Myocyte (in vitro differentiated cells): ENCODE data around the gene N4BP2. TPM values are rescaled to one million over a fixed set of nuclear protein-coding genes. Genes with fewer than 3 reads are reported as not detected.

Experiments used
- DNase-seq: peaks from one replicate; pipeline ENCODE4 v3.0.0-alpha.2; 2012; ENCODE audit warnings: low read depth
- total RNA-seq: library from RNA; depleted of rRNA; stranded (reverse); fragments of >200 nt; gene quantifications from 2 replicates; pipeline ENCODE4 v1.2.3, GENCODE V29; 2014

The N4BP2 gene
- total RNA-seq, 1 donor from 2014 or later = 7.5 TPM

GRCh38 chr4:40190880-40191815 is 134.5 kb downstream of the N4BP2 start:
- no peak for DNase-seq

GRCh38 chr4:40192114-40193015 is 135.7 kb downstream of the N4BP2 start:
- no peak for DNase-seq

DNA sequence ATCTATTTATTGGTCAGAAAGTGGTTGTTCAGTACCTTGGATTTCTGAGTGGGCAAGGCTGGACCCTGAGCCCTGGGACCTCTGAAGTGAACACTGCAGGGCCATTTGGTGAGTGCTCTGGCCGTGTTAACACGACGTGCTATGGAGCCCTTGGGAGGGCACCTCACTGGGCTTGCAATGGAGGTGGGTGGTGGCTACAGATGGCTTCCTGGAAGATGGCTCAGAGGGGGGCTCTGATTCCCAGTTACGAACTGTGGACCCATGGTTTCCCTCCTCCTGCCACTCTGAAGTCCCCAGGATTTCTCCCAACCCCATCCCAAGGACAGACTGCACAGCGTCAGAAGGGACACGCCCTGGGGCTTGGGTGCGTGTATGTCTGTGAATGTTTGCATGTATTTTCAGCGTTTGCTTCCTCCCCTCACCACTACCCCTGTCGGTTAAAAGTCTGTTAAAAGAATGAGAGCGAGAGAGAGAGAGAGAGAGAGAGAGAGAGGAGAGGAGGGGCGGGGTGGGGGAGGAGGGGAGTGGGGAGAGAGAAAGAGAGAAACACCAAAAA is 136.4 kb downstream of the N4BP2 start:
- no peak for DNase-seq

DNA sequence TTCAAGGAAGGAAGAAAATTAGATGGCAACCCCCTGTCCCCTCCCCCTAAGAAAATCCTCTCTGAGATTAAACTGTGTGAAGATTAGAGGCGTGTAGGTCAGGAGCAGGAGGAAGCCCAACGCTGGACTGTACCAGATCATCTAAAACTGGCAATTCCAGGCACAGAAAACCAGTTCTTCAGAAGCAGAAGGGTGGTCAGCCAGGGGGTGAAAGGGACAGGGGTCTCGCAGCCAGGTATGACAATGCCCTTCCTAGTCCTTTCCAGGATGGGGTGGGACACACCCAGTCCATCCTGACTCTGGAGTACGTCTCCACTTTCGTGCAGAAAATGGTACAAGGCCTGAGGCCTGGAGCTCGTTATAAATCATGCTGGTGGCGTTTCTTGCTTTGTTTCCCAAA is 136.9 kb downstream of the N4BP2 start:
- no peak for DNase-seq

DNA sequence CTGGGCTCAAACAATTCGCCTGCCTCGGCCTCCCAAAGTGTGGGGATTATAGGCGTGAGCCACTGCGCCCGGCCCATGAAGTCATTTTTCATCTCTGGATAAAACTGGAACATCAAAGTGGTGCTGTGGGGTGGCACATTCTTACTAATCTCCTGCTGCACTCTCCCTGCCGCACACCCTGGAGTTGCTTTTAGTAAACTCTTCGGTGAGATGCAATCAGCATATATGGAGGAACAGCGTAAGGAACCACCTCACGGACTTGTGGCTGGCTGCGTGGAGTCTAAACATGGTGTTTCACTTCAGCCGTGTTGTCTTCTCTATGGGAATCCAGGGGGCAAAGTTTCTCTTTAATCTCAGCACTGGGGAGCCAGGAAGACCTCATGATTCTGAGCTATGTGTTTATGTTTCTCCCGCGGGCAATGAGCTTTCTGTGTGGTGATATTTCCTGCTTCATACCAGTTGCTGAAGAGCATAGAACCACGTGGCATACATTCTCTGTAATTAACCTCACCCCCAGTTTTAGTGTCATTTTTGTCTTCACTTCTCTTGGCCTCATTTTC is 138.0 kb downstream of the N4BP2 start:
- no peak for DNase-seq

- no peak for DNase-seq
These were observed 138.8 kb downstream of the N4BP2 start for GRCh38 chr4:40195182-40196177.

DNA sequence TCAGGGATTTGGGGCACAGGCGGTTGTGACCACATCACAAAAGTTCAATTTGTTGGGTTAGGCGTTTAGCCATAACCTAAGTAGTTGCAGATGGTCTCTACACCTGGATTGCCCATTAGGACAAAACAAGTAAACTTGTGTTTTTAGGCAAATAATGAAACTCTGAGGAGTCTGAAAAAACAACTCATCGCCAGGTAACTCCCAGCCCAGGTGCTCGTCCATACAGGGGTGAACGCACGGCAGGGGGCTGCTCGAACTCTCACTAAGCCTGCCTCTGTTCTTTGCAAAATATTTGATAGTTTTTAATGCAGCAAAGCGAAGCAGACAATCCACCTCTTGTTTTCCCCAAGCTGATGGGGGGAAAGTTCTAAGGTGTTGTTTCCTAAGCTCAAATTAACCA is 139.6 kb downstream of the N4BP2 start:
- no peak for DNase-seq

- DNase-seq = no peak
These were observed 140.2 kb downstream of the N4BP2 start, which contains the start of gene RHOH for GRCh38 chr4:40196724-40197281. Gene RHOH, plus strand, starts transcription at chr4:40197031. Its CDS starts 46,356 bp downstream, at chr4:40243387.

DNA sequence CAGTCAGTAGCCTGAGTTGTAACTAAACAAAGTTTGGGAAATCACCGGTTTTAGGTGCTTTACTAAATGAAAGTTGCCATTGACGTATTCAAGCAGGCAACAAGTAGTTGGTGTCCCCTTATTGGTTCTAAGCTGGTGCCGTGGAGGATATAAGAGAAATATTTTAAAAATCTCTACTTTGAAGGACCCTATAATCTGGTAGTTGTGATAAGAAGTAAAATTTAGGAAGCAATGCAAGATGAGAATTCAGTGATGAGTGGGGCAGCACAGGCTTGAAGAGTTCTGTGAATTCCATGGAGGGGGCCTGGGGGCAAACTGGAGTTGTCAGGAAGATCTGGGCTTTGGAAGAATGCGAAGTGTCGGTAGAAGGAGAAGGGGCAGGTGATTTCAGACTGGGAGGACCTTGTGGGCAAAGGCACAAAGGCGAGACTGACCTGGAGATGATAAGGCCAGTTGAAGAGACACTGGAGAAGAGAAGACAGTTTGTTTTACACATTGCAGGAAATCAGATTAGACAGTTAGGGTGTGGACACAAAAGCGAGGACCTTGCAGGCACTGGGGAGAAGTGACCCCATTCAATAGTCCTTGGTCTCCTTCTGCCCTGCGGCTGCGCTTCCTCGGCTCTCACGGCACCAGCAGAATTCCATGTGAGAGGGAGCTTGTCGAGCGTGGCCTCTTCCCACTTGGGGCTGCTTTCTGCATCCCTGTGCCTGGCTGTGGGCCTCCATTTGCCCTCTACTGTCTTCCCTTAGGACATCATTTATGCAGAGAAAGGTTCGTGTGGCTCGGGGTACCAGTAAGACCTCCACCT is 141.4 kb downstream of the N4BP2 start:
- DNase-seq = no peak

DNA sequence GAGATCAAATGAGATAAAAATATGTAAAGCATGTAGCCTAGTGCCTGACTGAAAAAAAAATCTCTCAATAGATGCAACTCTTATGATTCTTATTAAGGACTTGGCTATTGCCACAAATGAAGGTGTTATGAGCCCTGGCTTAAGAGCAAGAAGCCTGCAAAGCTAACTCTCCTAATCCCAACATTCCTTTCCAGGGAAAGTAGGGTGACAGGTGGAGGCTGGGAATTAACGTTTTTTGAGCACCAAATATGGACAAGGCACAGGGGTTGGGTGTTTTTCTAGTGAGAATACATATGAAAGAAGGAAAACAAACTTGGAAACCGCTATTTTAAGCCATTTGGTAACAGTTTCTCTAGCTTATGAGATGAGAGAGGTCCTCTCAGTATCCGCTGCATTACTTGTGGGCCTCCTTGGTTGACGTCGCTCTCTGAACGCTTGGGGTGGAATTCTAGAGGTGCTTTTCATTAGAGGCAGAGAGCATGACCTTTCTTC is 142.6 kb downstream of the N4BP2 start:
- DNase-seq = no peak

DNA sequence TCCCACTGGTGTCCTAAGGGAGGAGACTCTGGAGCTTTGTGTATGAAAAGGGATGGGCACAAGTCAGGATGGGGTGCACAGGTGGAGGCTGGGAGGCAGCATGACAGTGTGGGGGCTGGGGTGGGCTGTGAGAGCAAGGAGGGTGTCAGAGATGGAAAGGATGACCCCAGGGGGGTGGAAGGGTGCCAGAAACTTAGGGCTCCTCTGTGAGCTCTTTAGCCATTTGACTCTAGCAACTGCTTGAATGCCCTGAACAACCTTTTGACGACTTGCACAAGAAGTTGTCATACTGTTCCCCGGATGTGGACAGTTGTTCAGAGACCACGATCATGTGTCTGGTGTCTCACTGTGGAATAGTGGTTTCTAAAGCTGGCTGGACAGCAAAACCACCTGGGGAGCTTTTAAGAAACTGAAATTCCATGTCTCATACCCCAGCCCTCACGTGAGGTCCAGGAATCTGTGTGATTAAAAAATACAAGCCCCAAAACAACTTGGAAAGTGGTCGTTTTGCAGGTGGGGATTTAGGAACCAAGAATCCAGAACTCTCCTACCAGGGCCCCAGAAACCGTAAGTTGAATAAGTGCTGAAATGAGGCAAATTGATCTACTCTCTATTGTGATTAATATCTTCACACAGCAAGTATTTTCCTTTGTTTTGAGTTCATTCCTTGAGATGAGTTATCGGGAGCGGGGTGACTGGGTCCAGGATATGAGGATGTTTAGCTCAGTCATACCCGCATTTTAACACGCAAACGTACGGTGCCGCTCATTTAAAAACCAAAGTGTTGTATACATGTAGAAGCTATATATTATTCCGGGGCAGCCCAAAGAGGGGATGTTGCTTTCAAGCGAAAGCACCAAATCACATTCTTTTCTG is 143.6 kb downstream of the N4BP2 start:
- DNase-seq = peak; percentile 86

DNA sequence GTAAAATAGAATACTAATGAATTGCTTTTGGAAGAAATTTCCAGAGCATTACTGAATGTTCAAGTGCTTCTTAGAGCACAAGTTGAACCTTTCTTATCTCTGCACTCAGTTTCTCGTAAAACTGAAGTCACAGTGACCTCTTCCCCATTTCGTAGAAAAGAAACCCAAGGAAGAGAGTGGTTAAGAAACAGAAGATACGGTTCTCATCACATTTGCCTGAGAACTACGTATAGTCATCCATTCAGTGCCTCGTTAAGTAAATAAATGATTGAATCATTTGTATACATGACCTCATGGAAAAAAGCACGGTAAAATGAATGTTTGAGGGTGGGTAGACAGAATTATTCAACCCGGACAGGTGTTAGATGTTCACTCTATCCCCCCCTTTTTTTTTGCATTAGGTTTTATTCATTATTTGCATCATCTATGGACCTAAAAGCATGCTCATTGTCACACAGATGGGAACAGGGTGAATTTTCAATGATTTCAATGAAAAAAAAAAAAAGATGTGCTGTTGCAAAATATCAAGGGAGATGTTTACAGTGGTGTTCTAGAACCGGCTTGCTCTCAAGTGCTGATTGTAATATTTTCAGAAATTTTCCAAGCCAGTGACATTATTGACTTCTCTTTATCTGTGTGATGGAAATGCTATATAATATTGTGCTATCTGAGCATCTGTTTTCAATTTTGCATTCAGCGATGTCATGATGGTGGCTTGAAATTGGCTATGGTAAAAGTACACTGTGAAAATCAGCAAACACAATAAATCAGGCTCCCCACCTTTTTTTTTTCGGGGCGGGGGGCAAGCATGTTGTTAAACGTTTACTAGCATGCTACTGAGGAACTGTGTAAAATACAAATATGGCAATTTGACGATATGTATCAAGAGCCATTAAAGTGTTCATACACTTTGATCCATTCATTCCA is 144.5 kb downstream of the N4BP2 start:
- no peak for DNase-seq

DNA sequence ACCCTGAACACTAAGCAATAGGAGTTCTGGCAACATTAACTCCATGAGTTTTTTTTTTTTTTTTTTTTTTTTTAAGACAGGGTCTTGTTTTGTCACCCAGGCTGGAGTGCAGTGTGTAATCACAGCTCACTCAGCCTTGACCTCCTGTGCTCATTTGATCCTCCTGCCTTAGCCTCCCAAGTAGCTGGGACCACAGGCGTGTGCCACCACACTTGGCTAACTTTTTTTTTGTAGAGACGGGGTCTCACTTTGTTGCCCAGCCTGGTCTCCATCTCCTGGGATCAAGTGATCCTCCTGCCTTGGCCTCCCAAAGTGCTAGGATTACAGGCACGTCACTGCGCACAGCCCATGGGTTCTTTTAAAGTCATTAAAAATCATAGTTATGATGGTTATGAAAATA is 145.2 kb downstream of the N4BP2 start:
- DNase-seq = no peak

GRCh38 chr4:40202474-40202873 is 145.8 kb downstream of the N4BP2 start:
- no peak for DNase-seq

- no peak for DNase-seq
These were observed 148.0 kb downstream of the N4BP2 start for GRCh38 chr4:40204507-40205258.
